OCI-LY3 (cell line): ENCODE data around the gene ACSF3.
"Not testable (repeated sequence)": the region's sequence is repeated elsewhere in the genome, so short reads cannot be mapped to it uniquely, and the experiment has no call there.

Experiments used
- H2AFZ ChIP-seq: fragments of 200-600, 300-600 bp; shearing (Covaris generic); 2 replicates; pipeline ENCODE4 v1.6.0; 2014; ENCODE audit warnings: antibody characterized with exemption, low read depth, low read length
- H3K27ac ChIP-seq: fragments of 200-600, 300-600 bp; sonication (generic); 2 replicates; pipeline ENCODE4 v1.5.1; 2014; ENCODE audit warnings: mild to moderate bottlenecking, low read length, moderate library complexity, mixed read lengths
- H3K27me3 ChIP-seq: fragments of 200-600, 300-600 bp; sonication (generic); 2 replicates; pipeline ENCODE4 v1.6.1; 2014; ENCODE audit warnings: low read depth, low read length, mixed read lengths
- H3K36me3 ChIP-seq: fragments of 200-600, 300-600 bp; sonication (generic); replicated peaks from 2 replicates; pipeline ENCODE3; 2014; ENCODE audit warnings: low read depth, low read length, mixed read lengths
- H3K4me1 ChIP-seq: fragments of 300-600, 200-600 bp; sonication (generic); 2 replicates; pipeline ENCODE4 v1.6.1; 2014; ENCODE audit warnings: low read length, mixed read lengths
- H3K4me2 ChIP-seq: fragments of 200-600, 300-600 bp; sonication (generic); 2 replicates; pipeline ENCODE4 v1.6.1; 2014; ENCODE audit warnings: low read length, mixed read lengths
- H3K4me3 ChIP-seq: fragments of 300-600, 200-600 bp; sonication (generic); 2 replicates; pipeline ENCODE4 v1.5.1; 2014; ENCODE audit warnings: antibody characterized with exemption, mild to moderate bottlenecking, low read length, moderate library complexity
- H3K79me2 ChIP-seq: fragments of 300-600, 200-600 bp; shearing (Covaris generic); 2 replicates; pipeline ENCODE4 v1.6.1; 2014; ENCODE audit warnings: mild to moderate bottlenecking, low read length, mixed read lengths
- H3K9ac ChIP-seq: fragments of 300-600, 200-600 bp; shearing (Covaris generic); 2 replicates; pipeline ENCODE4 v1.6.0; 2014; ENCODE audit warnings: mild to moderate bottlenecking, low read length, moderate library complexity
- H3K9me3 ChIP-seq: fragments of 200-600, 300-600 bp; shearing (Covaris generic); 2 replicates; pipeline ENCODE4 v1.6.1; 2014; ENCODE audit warnings: low read length, mixed read lengths; ENCODE audit not compliant: insufficient read depth
- H4K20me1 ChIP-seq: fragments of 200-600, 300-600 bp; sonication (generic); 2 replicates; pipeline ENCODE4 v1.6.1; 2016; ENCODE audit warnings: low read length, mixed read lengths; ENCODE audit not compliant: insufficient read depth
- EZH2phosphoT487 ChIP-seq: fragments of 200-600 bp; shearing (Covaris generic); IDR thresholded peaks from 2 replicates; pipeline ENCODE4 v1.6.1; 2018; ENCODE audit warnings: antibody characterized with exemption, mixed run types, low read depth
- TF ChIP-seq, protein P1 (sequence below): fragments of 200-600, 300-600 bp; sonication (generic); IDR thresholded peaks from 2 replicates; pipeline ENCODE4 v1.5.1; 2014; ENCODE audit warnings: antibody characterized with exemption, low read length, low read depth

The ACSF3 gene

DNA sequence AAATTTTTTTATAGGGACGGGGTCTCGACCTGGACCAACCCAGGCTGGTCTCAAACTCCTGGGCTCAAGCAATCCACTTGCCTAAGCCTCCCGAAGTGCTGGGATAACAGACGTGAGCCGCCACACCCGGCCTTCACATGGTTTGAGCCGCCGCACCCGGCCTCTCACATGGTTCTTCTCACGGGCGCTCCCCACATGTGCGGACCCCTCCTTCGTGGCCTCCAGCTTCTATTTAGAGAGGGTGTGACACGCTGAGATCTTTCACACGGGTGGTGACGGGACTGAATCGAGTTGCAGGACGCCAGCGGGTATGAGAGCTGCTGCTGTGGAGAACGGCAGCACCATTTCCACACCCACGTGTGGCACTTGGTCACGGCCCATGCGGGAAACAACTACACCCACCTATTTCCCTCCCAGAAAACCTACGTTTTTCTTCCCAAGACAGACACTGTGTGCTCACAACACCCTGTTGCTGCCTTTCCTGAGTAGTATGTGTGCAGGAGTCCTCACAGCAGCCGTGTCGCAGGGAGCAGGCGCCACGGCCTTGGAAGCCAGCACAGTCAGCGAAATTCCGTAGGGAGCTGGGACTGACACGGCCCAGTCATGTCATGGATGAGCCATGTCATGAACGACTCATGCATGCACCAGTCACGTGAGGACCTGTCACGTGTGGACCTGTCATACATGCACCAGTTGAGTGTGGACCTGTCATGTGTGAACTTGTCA, 20.1 kb upstream of the ACSF3 start:
- H4K20me1 ChIP-seq = no peaks in the 10 kb centered on the region
- TF ChIP-seq, protein P1, sequence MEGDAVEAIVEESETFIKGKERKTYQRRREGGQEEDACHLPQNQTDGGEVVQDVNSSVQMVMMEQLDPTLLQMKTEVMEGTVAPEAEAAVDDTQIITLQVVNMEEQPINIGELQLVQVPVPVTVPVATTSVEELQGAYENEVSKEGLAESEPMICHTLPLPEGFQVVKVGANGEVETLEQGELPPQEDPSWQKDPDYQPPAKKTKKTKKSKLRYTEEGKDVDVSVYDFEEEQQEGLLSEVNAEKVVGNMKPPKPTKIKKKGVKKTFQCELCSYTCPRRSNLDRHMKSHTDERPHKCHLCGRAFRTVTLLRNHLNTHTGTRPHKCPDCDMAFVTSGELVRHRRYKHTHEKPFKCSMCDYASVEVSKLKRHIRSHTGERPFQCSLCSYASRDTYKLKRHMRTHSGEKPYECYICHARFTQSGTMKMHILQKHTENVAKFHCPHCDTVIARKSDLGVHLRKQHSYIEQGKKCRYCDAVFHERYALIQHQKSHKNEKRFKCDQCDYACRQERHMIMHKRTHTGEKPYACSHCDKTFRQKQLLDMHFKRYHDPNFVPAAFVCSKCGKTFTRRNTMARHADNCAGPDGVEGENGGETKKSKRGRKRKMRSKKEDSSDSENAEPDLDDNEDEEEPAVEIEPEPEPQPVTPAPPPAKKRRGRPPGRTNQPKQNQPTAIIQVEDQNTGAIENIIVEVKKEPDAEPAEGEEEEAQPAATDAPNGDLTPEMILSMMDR = no peak
- TF ChIP-seq EZH2phosphoT487 = no peak
- H3K4me1 ChIP-seq = no peaks in the 10 kb centered on the region
- no peak overlapping the region for H3K4me3 ChIP-seq
- no peak overlapping the region for H3K9ac ChIP-seq
- peaks cover 22% of the 10 kb centered on the region for H3K36me3 ChIP-seq
- no peaks in the 10 kb centered on the region for H3K79me2 ChIP-seq
- H3K4me2 ChIP-seq = no peak overlapping the region
- H3K27ac ChIP-seq = no peak overlapping the region
- no peaks in the 10 kb centered on the region for H3K27me3 ChIP-seq
- H2AFZ ChIP-seq = no peak overlapping the region
- no peaks in the 10 kb centered on the region for H3K9me3 ChIP-seq

DNA sequence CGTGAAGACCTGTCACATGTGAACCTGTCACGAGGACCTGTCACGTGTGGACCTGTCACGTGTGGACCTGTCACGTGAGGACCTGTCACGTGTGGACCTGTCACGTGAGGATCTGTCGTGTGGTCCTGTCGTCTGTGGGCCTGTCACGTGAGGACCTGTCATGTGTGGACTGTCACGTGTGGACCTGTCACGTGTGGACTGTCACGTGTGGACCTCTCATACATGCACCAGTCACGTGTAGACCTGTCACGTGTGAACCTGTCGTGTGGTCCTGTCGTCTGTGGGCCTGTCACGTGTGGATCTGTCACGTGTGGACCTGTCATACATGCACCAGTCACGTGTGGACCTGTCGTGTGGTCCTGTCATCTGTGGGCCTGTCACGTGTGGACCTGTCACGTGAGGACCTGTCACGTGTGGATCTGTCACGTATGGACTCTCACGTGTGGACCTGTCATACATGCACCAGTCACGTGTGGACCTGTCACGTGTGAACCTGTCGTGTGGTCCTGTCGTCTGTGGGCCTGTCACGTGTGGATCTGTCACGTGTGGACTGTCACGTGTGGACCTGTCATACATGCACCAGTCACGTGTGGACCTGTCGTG, 19.5 kb upstream of the ACSF3 start:
- not testable (repeated sequence) for H2AFZ ChIP-seq, H3K9ac ChIP-seq, H4K20me1 ChIP-seq, H3K4me2 ChIP-seq, H3K4me3 ChIP-seq, H3K4me1 ChIP-seq, H3K27ac ChIP-seq, H3K79me2 ChIP-seq, H3K27me3 ChIP-seq, H3K9me3 ChIP-seq
- H3K36me3 ChIP-seq = peaks cover 22% of the 10 kb centered on the region

DNA sequence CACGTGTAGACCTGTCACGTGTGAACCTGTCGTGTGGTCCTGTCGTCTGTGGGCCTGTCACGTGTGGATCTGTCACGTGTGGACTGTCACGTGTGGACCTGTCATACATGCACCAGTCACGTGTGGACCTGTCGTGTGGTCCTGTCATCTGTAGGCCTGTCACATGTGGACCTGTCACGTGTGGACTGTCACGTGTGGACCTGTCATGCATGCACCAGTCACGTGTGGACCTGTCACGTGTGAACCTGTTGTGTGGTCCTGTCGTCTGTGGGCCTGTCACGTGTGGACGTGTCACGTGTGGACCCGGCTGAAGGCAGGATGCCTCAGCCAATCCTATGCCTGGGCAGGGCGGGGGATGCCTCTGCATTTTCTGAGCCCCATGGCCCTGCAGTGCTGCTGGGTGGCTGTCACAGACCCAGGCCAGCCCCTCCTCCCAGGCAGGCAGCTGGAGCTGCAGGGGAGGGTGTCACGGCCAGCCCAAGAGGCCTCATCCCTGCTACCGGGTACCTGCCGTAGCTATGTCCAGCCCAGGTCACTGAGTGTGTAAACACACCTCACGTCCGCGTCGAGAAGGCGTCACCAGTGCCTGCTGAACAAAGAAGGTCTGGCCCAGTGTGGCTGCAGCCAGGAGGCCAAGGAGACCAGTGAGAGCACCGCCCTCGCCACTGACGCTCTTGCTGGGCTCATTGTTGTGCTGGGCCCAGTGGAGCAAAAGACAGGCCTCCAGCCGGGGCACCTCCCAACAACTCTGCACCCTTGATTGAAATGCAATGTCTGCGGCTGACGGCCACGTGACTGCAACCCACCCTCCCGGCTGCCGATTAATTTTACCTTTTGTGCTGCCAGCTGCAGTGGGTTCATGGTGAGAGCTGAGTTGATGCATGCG, 18.6 kb upstream of the ACSF3 start:
- H3K4me2 ChIP-seq = no peak overlapping the region
- no peak overlapping the region for H2AFZ ChIP-seq
- H3K79me2 ChIP-seq = no peaks in the 10 kb centered on the region
- H4K20me1 ChIP-seq = no peaks in the 10 kb centered on the region
- no peaks in the 10 kb centered on the region for H3K27me3 ChIP-seq
- H3K4me3 ChIP-seq = no peak overlapping the region
- TF ChIP-seq EZH2phosphoT487 = no peak
- TF ChIP-seq, protein P1 = no peak
- peaks cover 22% of the 10 kb centered on the region for H3K36me3 ChIP-seq
- H3K27ac ChIP-seq = no peak overlapping the region
- no peaks in the 10 kb centered on the region for H3K9me3 ChIP-seq
- no peaks in the 10 kb centered on the region for H3K4me1 ChIP-seq
- no peak overlapping the region for H3K9ac ChIP-seq

DNA sequence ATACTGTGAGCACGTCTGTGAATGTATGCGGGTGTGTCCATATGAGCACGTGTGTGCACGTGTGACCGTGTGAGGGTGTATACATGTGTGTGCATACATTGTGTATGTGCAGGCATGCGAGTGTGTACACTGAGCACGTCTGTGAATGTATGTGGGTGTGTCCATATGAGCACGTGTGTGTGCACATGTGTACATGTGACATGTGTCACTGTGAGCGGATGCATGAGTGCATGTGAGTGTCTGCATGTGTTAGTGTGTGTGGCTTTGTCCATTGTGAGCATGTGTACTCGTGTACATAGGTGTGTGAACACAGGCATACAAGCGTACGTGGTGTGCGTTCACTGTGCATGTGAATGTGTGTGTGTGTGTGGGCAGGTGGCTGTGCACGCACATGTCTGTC, 17.5 kb upstream of the ACSF3 start:
- H3K4me1 ChIP-seq = no peaks in the 10 kb centered on the region
- H3K4me2 ChIP-seq = no peak overlapping the region
- H3K27ac ChIP-seq = no peak overlapping the region
- no peak overlapping the region for H3K4me3 ChIP-seq
- H3K36me3 ChIP-seq = peaks cover 22% of the 10 kb centered on the region
- no peak overlapping the region for H3K9ac ChIP-seq
- H3K9me3 ChIP-seq = no peaks in the 10 kb centered on the region
- H2AFZ ChIP-seq = no peak overlapping the region
- H4K20me1 ChIP-seq = no peaks in the 10 kb centered on the region
- H3K27me3 ChIP-seq = no peaks in the 10 kb centered on the region
- TF ChIP-seq, protein P1 = no peak
- TF ChIP-seq EZH2phosphoT487 = no peak
- H3K79me2 ChIP-seq = no peaks in the 10 kb centered on the region
